Measurements from ENCODE around the gene DNM2. TPM values are rescaled to one million over a fixed set of nuclear protein-coding genes. Genes with fewer than 3 reads are reported as not detected.

Gene DNM2
- total RNA-seq, 4 donors from 2014 or later = 469 to 1,152 (median 585) TPM

DNA sequence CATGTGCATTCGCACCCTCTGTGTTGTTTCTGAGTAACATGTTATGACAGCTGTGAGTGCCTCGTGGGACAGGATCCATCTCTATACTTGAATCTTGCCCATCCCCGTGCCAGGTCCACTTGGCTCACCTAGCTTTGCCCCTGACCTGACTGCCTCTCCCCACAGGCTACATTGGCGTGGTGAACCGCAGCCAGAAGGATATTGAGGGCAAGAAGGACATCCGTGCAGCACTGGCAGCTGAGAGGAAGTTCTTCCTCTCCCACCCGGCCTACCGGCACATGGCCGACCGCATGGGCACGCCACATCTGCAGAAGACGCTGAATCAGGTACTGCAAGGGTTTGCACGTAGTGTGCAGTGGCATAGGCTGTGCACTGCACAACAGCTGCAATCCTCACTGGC lies 64.9 kb downstream of the DNM2 start:
- in situ Hi-C loops (cut with MboI; ENCODE audit: low pct_ligation_motif_present in 1 of 4, low pct_unique_long_range_greater_than_20kb in 1 of 4, low sequenced_read_pairs in 3 of 4) (no loop called here), intact Hi-C loops (cut with DNase I; ENCODE audit: low total_unique reads) (no loop called here)
- H3K36me3 ChIP-seq = peaks cover 0 to 86% (median 40%) of the 10 kb centered on the region in 4 donors
- TF ChIP-seq POLR2A (IDR thresholded peaks at IDR 0.05) = no peak
- TF ChIP-seq POLR2AphosphoS5 (IDR thresholded peaks at IDR 0.05) = no peak
- no peak for TF ChIP-seq EP300 (IDR thresholded peaks at IDR 0.05; ENCODE audit: low read depth)
- TF ChIP-seq, protein P1, sequence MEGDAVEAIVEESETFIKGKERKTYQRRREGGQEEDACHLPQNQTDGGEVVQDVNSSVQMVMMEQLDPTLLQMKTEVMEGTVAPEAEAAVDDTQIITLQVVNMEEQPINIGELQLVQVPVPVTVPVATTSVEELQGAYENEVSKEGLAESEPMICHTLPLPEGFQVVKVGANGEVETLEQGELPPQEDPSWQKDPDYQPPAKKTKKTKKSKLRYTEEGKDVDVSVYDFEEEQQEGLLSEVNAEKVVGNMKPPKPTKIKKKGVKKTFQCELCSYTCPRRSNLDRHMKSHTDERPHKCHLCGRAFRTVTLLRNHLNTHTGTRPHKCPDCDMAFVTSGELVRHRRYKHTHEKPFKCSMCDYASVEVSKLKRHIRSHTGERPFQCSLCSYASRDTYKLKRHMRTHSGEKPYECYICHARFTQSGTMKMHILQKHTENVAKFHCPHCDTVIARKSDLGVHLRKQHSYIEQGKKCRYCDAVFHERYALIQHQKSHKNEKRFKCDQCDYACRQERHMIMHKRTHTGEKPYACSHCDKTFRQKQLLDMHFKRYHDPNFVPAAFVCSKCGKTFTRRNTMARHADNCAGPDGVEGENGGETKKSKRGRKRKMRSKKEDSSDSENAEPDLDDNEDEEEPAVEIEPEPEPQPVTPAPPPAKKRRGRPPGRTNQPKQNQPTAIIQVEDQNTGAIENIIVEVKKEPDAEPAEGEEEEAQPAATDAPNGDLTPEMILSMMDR (IDR thresholded peaks at IDR 0.05) = no peak
- 79 to 88% methylated on average over 5 to 13 of the region's 13 CpGs for WGBS, 2 donors (ENCODE audit: low coverage in 1 of 2)
- H3K27ac ChIP-seq = no peak overlapping the region
- H3K9me3 ChIP-seq = no peaks in the 10 kb centered on the region
- no peaks in the 10 kb centered on the region for H3K27me3 ChIP-seq
- peaks cover 0 to 2% (median 0%) of the 10 kb centered on the region in 4 donors for H3K4me1 ChIP-seq
- DNase-seq = no peak
- H3K4me3 ChIP-seq = no peak overlapping the region

- in situ Hi-C loops (cut with MboI; ENCODE audit: low pct_ligation_motif_present in 1 of 4, low pct_unique_long_range_greater_than_20kb in 1 of 4, low sequenced_read_pairs in 3 of 4) = no loop called here
- Histone ChIP-seq H3K27ac (peak overlapping the region; percentile 20 to 46 (median 30)), H3K36me3 (peaks cover 0 to 84% (median 37%) of the 10 kb centered on the region in 4 donors), H3K27me3 (no peaks in the 10 kb centered on the region), H3K4me1 (peaks cover 0 to 2% (median 0%) of the 10 kb centered on the region in 4 donors), H3K9me3 (no peaks in the 10 kb centered on the region), H3K4me3 (no peak overlapping the region)
- intact Hi-C loops (cut with DNase I; ENCODE audit: low total_unique reads) = no loop called here
- TF ChIP-seq POLR2AphosphoS5 (IDR thresholded peaks at IDR 0.05) (no peak), POLR2A (IDR thresholded peaks at IDR 0.05) (no peak), EP300 (IDR thresholded peaks at IDR 0.05; ENCODE audit: low read depth) (no peak)
- TF ChIP-seq, protein P1 (IDR thresholded peaks at IDR 0.05) = no peak
- WGBS, 2 donors (ENCODE audit: low coverage in 1 of 2) = 77 to 84% methylated on average over 5 to 10 of the region's 10 CpGs
- peak; percentile 34 for DNase-seq
Measured at GRCh38 chr19:10784257-10784656, 66.4 kb downstream of the DNM2 start.

GRCh38 chr19:10788146-10788545 lies 70.3 kb downstream of the DNM2 start:
- Histone ChIP-seq H3K9me3 (no peaks in the 10 kb centered on the region), H3K27me3 (no peaks in the 10 kb centered on the region), H3K4me3 (no peak overlapping the region), H3K36me3 (peaks cover 0 to 73% (median 36%) of the 10 kb centered on the region in 4 donors), H3K27ac (no peak overlapping the region), H3K4me1 (no peaks in the 10 kb centered on the region)
- no peak for DNase-seq
- in situ Hi-C loops (cut with MboI; ENCODE audit: low pct_ligation_motif_present in 1 of 4, low pct_unique_long_range_greater_than_20kb in 1 of 4, low sequenced_read_pairs in 3 of 4) = no loop called here
- TF ChIP-seq, protein P1 (IDR thresholded peaks at IDR 0.05) = no peak
- no peak for TF ChIP-seq POLR2A (IDR thresholded peaks at IDR 0.05)
- peak in 1 of 3 donors; percentile 7 for TF ChIP-seq POLR2AphosphoS5 (IDR thresholded peaks at IDR 0.05)
- no peak for TF ChIP-seq EP300 (IDR thresholded peaks at IDR 0.05; ENCODE audit: low read depth)
- intact Hi-C loops (cut with DNase I; ENCODE audit: low total_unique reads) = no loop called here
- 96 to 99% methylated on average over 8 of the region's 8 CpGs for WGBS, 2 donors (ENCODE audit: low coverage in 1 of 2)

GRCh38 chr19:10789866-10790265 lies 72.0 kb downstream of the DNM2 start:
- Histone ChIP-seq H3K4me1 (no peaks in the 10 kb centered on the region), H3K9me3 (no peaks in the 10 kb centered on the region), H3K36me3 (peaks cover 0 to 76% (median 37%) of the 10 kb centered on the region in 4 donors), H3K4me3 (no peak overlapping the region), H3K27ac (no peak overlapping the region), H3K27me3 (no peaks in the 10 kb centered on the region)
- DNase-seq = no peak
- 92 to 98% methylated on average over 5 to 10 of the region's 10 CpGs for WGBS, 2 donors (ENCODE audit: low coverage in 1 of 2)
- TF ChIP-seq POLR2AphosphoS5 (IDR thresholded peaks at IDR 0.05) = no peak
- TF ChIP-seq POLR2A (IDR thresholded peaks at IDR 0.05) = no peak
- no peak for TF ChIP-seq EP300 (IDR thresholded peaks at IDR 0.05; ENCODE audit: low read depth)
- TF ChIP-seq, protein P1 (IDR thresholded peaks at IDR 0.05) = no peak
- intact Hi-C loops (cut with DNase I; ENCODE audit: low total_unique reads) = no loop called here
- in situ Hi-C loops (cut with MboI; ENCODE audit: low pct_ligation_motif_present in 1 of 4, low pct_unique_long_range_greater_than_20kb in 1 of 4, low sequenced_read_pairs in 3 of 4) = no loop called here
